Psoas muscle (tissue), 8 donors: Measurements from ENCODE around the gene UGGT1. TPM values are rescaled to one million over a fixed set of nuclear protein-coding genes. Genes with fewer than 3 reads are reported as not detected.

ENCODE experiments used
- ATAC-seq, 4 donors: fragments of 200-7000 bp; cut with Tn5 transposase; one replicate each; pipeline ENCODE4 v1.9.1; 2020; ENCODE audit warnings: moderate library complexity in 3 of 4, mild to moderate bottlenecking in 2 of 4
- DNase-seq, 2 donors: peaks; one replicate each; pipeline ENCODE4 v3.0.0-alpha.2; 2020
- H3K27ac ChIP-seq: fragments of 200-600 bp; one replicate; pipeline ENCODE4 v1.8.0; 2022
- H3K27me3 ChIP-seq, 3 donors: fragments of 200-600 bp in 1 of 3; one replicate each; pipeline versions ENCODE4 v1.6.1 to v1.8.0; 2013 to 2022; ENCODE audit warnings: low read length in 2 of 3, mild to moderate bottlenecking in 2 of 3, moderate library complexity in 1 of 3; ENCODE audit not compliant: insufficient read depth in 3 of 3
- H3K36me3 ChIP-seq, 2 donors: fragments of 200-600 bp in 1 of 2; one replicate each; pipeline versions ENCODE4 v1.6.1 to v1.8.0; 2013 to 2022; ENCODE audit warnings: low read depth in 1 of 2, mild to moderate bottlenecking in 1 of 2, moderate library complexity in 1 of 2; ENCODE audit not compliant: insufficient read depth in 1 of 2
- H3K4me1 ChIP-seq: fragments of 200-600 bp; one replicate; pipeline ENCODE4 v1.8.0; 2022
- H3K4me3 ChIP-seq: fragments of 200-600 bp; one replicate; pipeline ENCODE4 v1.8.0; 2022; ENCODE audit warnings: mild to moderate bottlenecking
- H3K9me3 ChIP-seq: fragments of 200-600 bp; one replicate; pipeline ENCODE4 v1.8.0; 2022
- CTCF ChIP-seq: fragments of 200-600 bp; IDR thresholded peaks from one replicate; pipeline ENCODE4 v1.8.0; 2022; ENCODE audit warnings: antibody characterized with exemption
- WGBS, 3 donors: extraction: QIAGEN DNeasy Blood & Tissue Kit; methylation state at CpG; one replicate each; pipeline versions ENCODE4 v1.1.6 to v1.1.7; 2013; 5-methylcytosine and 5-hydroxymethylcytosine counted together
- intact Hi-C, 2 donors: fragments of 100-400 bp; cut with DNase I; formaldehyde crosslinking; loops; one replicate each; pipeline versions ENCODE4 v1.11.0 to v1.14.2; 2022
- polyA plus RNA-seq, 3 donors: library from polyadenylated mRNA; stranded (reverse); fragments of 200-250 nt; gene quantifications; one replicate each; pipeline ENCODE4 v1.2.3, GENCODE V29; 2013
- total RNA-seq, 4 donors: library from RNA; stranded (reverse); fragmentation: NEBNext Ultra II Directional in 2 of 4; extraction: Animal tissue kit (Norgen Biotek cat#: 25700) in 2 of 4; gene quantifications; one replicate each; pipeline versions ENCODE4 v1.2.1 to v1.2.4, GENCODE V29; 2021 to 2023
- donor health status: healthy with polysubstance abuse.
- donor health status: DM: no; HTN: no; CAD: no; lungs with moderate emphysema.
- donor health status: Bipolar disorder and iron deficiency.
- donor health status: healthy.
- donor health status: DM: yes; HTN: yes; CAD: no.
- donor health status: DM: no; HTN: no; CAD: no.
- donor health status: DM: no; HTN: no; CAD: no.
- donor health status: DM: yes; HTN: yes; CAD: no.

UGGT1 gene
- total and polyA plus RNA-seq, 7 donors: 11.1 to 41.7 (median 32.1) TPM

- DNase-seq: no peak
- TF ChIP-seq CTCF: no peak
- Histone ChIP-seq H3K9me3 (no peaks in the 10 kb centered on the region), H3K4me3 (no peak overlapping the region), H3K36me3 (no peaks in the 10 kb centered on the region), H3K27ac (no peak overlapping the region), H3K4me1 (no peaks in the 10 kb centered on the region), H3K27me3 (no peaks in the 10 kb centered on the region)
- intact Hi-C loops: no loop called here
- no peak for ATAC-seq
- WGBS, 3 donors: 83 to 85% (median 85%) methylated on average over 10 of the region's 10 CpGs
These were observed 125.1 kb downstream of the UGGT1 start for GRCh38 chr2:128215897-128216642.

GRCh38 chr2:128217671-128218070 lies 126.7 kb downstream of the UGGT1 start:
- intact Hi-C loops: no loop called here
- TF ChIP-seq CTCF: no peak
- H3K27ac ChIP-seq: no peak overlapping the region
- H3K27me3 ChIP-seq: no peaks in the 10 kb centered on the region
- H3K36me3 ChIP-seq: no peaks in the 10 kb centered on the region
- 49 to 51% (median 50%) methylated on average over 4 of the region's 4 CpGs for WGBS, 3 donors
- DNase-seq: no peak
- no peaks in the 10 kb centered on the region for H3K9me3 ChIP-seq
- ATAC-seq: no peak
- no peaks in the 10 kb centered on the region for H3K4me1 ChIP-seq
- H3K4me3 ChIP-seq: no peak overlapping the region

- Histone ChIP-seq H3K4me1 (no peaks in the 10 kb centered on the region), H3K27me3 (no peaks in the 10 kb centered on the region), H3K9me3 (no peaks in the 10 kb centered on the region), H3K36me3 (no peaks in the 10 kb centered on the region), H3K27ac (no peak overlapping the region), H3K4me3 (no peak overlapping the region)
- DNase-seq (no peak), ATAC-seq (no peak)
- 57 to 70% (median 62%) methylated on average over 7 to 8 of the region's 8 CpGs for WGBS, 3 donors
- no peak for TF ChIP-seq CTCF
- intact Hi-C loops: no loop called here
These were observed 128.9 kb downstream of the UGGT1 start for GRCh38 chr2:128219891-128220290.

- intact Hi-C loops: loop anchor here in 1 of 2 donors (2.0 kb wide), 1 partner anchor 31 kb away; no protein-coding TSS in a partner anchor
- DNase-seq (no peak), ATAC-seq (no peak)
- WGBS, 3 donors: 95 to 100% (median 96%) methylated on average over 1 of the region's 1 CpG
- no peaks in the 10 kb centered on the region for H3K36me3 ChIP-seq
- no peak overlapping the region for H3K27ac ChIP-seq
- H3K9me3 ChIP-seq: no peaks in the 10 kb centered on the region
- no peaks in the 10 kb centered on the region for H3K27me3 ChIP-seq
- no peak for TF ChIP-seq CTCF
- H3K4me3 ChIP-seq: no peak overlapping the region
- H3K4me1 ChIP-seq: peaks cover 3% of the 10 kb centered on the region
These were observed 136.9 kb downstream of the UGGT1 start for GRCh38 chr2:128227862-128228261.

- Histone ChIP-seq H3K36me3 (no peaks in the 10 kb centered on the region), H3K27me3 (no peaks in the 10 kb centered on the region), H3K9me3 (no peaks in the 10 kb centered on the region), H3K4me3 (no peak overlapping the region), H3K27ac (no peak overlapping the region), H3K4me1 (peaks cover 4% of the 10 kb centered on the region)
- intact Hi-C loops: loop anchor here in 1 of 2 donors (2.0 kb wide), 1 partner anchor 32 kb away; no protein-coding TSS in a partner anchor
- DNase-seq: no peak
- no peak for TF ChIP-seq CTCF
- ATAC-seq: no peak
These were observed 137.9 kb downstream of the UGGT1 start for GRCh38 chr2:128228894-128229293.
